GM21717 (cell line): ENCODE measurements around the gene TSPAN10.
"Not testable (repeated sequence)": the region's sequence is repeated elsewhere in the genome, so short reads cannot be mapped to it uniquely, and the experiment has no call there.

ENCODE experiments used
- ATAC-seq: cut with Tn5 transposase; IDR thresholded peaks from one replicate; pipeline ENCODE4 v1.9.1; 2021; ENCODE audit warnings: mild to moderate bottlenecking, moderate library complexity; ENCODE audit not compliant: unreplicated experiment

TSPAN10 gene

GRCh38 chr17:81660441-81660840 is 23.4 kb downstream of the TSPAN10 start:
- no peak for ATAC-seq

- ATAC-seq, result no peak
Observed at GRCh38 chr17:81662002-81662401, 25.0 kb downstream of the TSPAN10 start.

- no peak for ATAC-seq
Observed at GRCh38 chr17:81664051-81664470, 27.1 kb downstream of the TSPAN10 start.

- no peak for ATAC-seq
Observed at GRCh38 chr17:81665205-81666091, 28.5 kb downstream of the TSPAN10 start.

- ATAC-seq, result peak; percentile 20
Observed at GRCh38 chr17:81666092-81666341, 29.0 kb downstream of the TSPAN10 start.

GRCh38 chr17:81666342-81667191 is 29.6 kb downstream of the TSPAN10 start, which contains the start of the genes CCDC137 and OXLD1:
TSS of gene CCDC137 (plus strand) at chr17:81666737. CDS start at chr17:81666767, 30 bp downstream.
TSS of gene OXLD1 (minus strand) at chr17:81666605. CDS start at chr17:81666577, 28 bp downstream.
- peak; percentile 84 for ATAC-seq

GRCh38 chr17:81667754-81668153 is 30.8 kb downstream of the TSPAN10 start:
- no peak for ATAC-seq

GRCh38 chr17:81672504-81672903 is 35.5 kb downstream of the TSPAN10 start:
- ATAC-seq, result no peak

- ATAC-seq, result no peak
Observed at GRCh38 chr17:81672954-81673353, 36.0 kb downstream of the TSPAN10 start.

- ATAC-seq, result no peak
Observed at GRCh38 chr17:81673561-81674258, 36.7 kb downstream of the TSPAN10 start.

GRCh38 chr17:81675515-81676221 is 38.7 kb downstream of the TSPAN10 start:
- ATAC-seq, result not testable (repeated sequence)

- ATAC-seq, result no peak
Observed at GRCh38 chr17:81676906-81677305, 39.9 kb downstream of the TSPAN10 start.

GRCh38 chr17:81680150-81680549 is 43.2 kb downstream of the TSPAN10 start:
- no peak for ATAC-seq

GRCh38 chr17:81681672-81682071 is 44.7 kb downstream of the TSPAN10 start:
- no peak for ATAC-seq

- ATAC-seq, result no peak
Observed at GRCh38 chr17:81682565-81683207, 45.7 kb downstream of the TSPAN10 start.

- ATAC-seq, result peak; percentile 15
Observed at GRCh38 chr17:81683208-81683583, 46.2 kb downstream of the TSPAN10 start.

- peak; percentile 79 for ATAC-seq
Observed at GRCh38 chr17:81683584-81684441, 46.8 kb downstream of the TSPAN10 start, which contains the start of the genes ARL16 and HGS. TSS of gene ARL16 (minus strand) at chr17:81683797. CDS start at chr17:81683753, 44 bp downstream. TSS of gene HGS (plus strand) at chr17:81684011. CDS start at chr17:81684067, 56 bp downstream.

GRCh38 chr17:81684442-81684911 is 47.5 kb downstream of the TSPAN10 start:
- ATAC-seq, result no peak

GRCh38 chr17:81685108-81685507 is 48.1 kb downstream of the TSPAN10 start:
- no peak for ATAC-seq
